ENCODE results near the gene SPAG16.

GRCh38 chr2:213751446-213751845 lies 467.2 kb downstream of the SPAG16 start:
- TF ChIP-seq CTCF (conservative IDR thresholded peaks at IDR 0.05) (no peak), ZFX (IDR thresholded peaks at IDR 0.05) (no peak)
